Kidney glomerular epithelial cell (primary cell): ENCODE measurements around the gene ARMC9.
A peak's percentile ranks its signal among the peaks of the same experiment; 100 is the strongest.
"Not testable (repeated sequence)": the region's sequence is repeated elsewhere in the genome, so short reads cannot be mapped to it uniquely, and the experiment has no call there.

Experiments
- DNase-seq: peaks from one replicate; lab custom pipeline; 2025; lab: John Stamatoyannopoulos, UW

ARMC9 gene

GRCh38 chr2:231367178-231367577 is 168.7 kb downstream of the ARMC9 start:
- DNase-seq, result no peak

- DNase-seq, result no peak
These were observed 171.4 kb downstream of the ARMC9 start for GRCh38 chr2:231369580-231370428.

GRCh38 chr2:231370429-231370748 is 172.0 kb downstream of the ARMC9 start:
- DNase-seq, result no peak

GRCh38 chr2:231370749-231371429 is 172.5 kb downstream of the ARMC9 start:
- DNase-seq, result no peak

- no peak for DNase-seq
These were observed 173.1 kb downstream of the ARMC9 start for GRCh38 chr2:231371430-231372054.

GRCh38 chr2:231372326-231372725 is 173.9 kb downstream of the ARMC9 start:
- DNase-seq, result no peak

- DNase-seq, result peak; percentile 10
These were observed 174.8 kb downstream of the ARMC9 start for GRCh38 chr2:231373184-231373583.

GRCh38 chr2:231373786-231374349 is 175.4 kb downstream of the ARMC9 start:
- no peak for DNase-seq

GRCh38 chr2:231374771-231375170 is 176.3 kb downstream of the ARMC9 start:
- no peak for DNase-seq

- DNase-seq, result not testable (repeated sequence)
These were observed 177.7 kb downstream of the ARMC9 start for GRCh38 chr2:231375994-231376615.

GRCh38 chr2:231376857-231377256 is 178.4 kb downstream of the ARMC9 start:
- DNase-seq, result no peak

- no peak for DNase-seq
These were observed 179.7 kb downstream of the ARMC9 start for GRCh38 chr2:231378026-231378722.

- no peak for DNase-seq
These were observed 181.1 kb downstream of the ARMC9 start for GRCh38 chr2:231379266-231380215.

- no peak for DNase-seq
These were observed 181.9 kb downstream of the ARMC9 start for GRCh38 chr2:231380307-231380706.

- DNase-seq, result no peak
These were observed 182.8 kb downstream of the ARMC9 start for GRCh38 chr2:231380991-231381847.

- DNase-seq, result no peak
These were observed 183.7 kb downstream of the ARMC9 start for GRCh38 chr2:231382116-231382515.

- DNase-seq, result no peak
These were observed 185.1 kb downstream of the ARMC9 start for GRCh38 chr2:231383416-231384108.

- no peak for DNase-seq
These were observed 185.6 kb downstream of the ARMC9 start for GRCh38 chr2:231384109-231384435.

- no peak for DNase-seq
These were observed 186.5 kb downstream of the ARMC9 start for GRCh38 chr2:231384970-231385369.
